Measurements from ENCODE around the gene FAIM. TPM values are rescaled to one million over a fixed set of nuclear protein-coding genes. Genes with fewer than 3 reads are reported as not detected.
"Not testable (repeated sequence)": the region's sequence is repeated elsewhere in the genome, so short reads cannot be mapped to it uniquely, and the experiment has no call there.

The FAIM gene
- total RNA-seq, 4 donors from 2014 or later = 0.88 to 3.0 (median 1.1) TPM; not detected in 1

- Histone ChIP-seq H3K4me1 (peaks cover 0 to 9% of the 10 kb centered on the region in 2 donors), H3K27me3 (no peaks in the 10 kb centered on the region), H3K4me3 (peak overlapping the region; percentile 63 to 86 (median 80)), H3K27ac (peak overlapping the region; percentile 87 to 95 (median 92)), H3K9me3 (no peaks in the 10 kb centered on the region), H3K36me3 (no peaks in the 10 kb centered on the region)
- in situ Hi-C loops (cut with MboI; ENCODE audit: low sequenced_read_pairs in 4 of 4) (loop anchor here in 1 of 4 donors (10.0 kb wide), 1 partner anchor 331 kb away; no protein-coding TSS in a partner anchor), intact Hi-C loops (cut with DNase I; ENCODE audit: low total_unique reads) (loop anchor here (1.0 to 10.0 kb wide), 7 partner anchors 16 to 1084 kb away; partner anchors contain the start of genes ARMC8, NMNAT3 and PIK3CB)
- DNase-seq = no peak
- no peak for TF ChIP-seq POLR2A (IDR thresholded peaks at IDR 0.05)
- TF ChIP-seq CTCF (IDR thresholded peaks at IDR 0.05 in 4 of 5, conservative IDR thresholded peaks at IDR 0.05 in 1 of 5) = no peak
- ATAC-seq = peak in 1 of 2 donors; percentile 32
Observed at GRCh38 chr3:138593488-138594149, 15.0 kb upstream of the FAIM start.

GRCh38 chr3:138594150-138594934 lies 14.2 kb upstream of the FAIM start, which contains the start of gene CEP70:
CEP70 (minus strand) TSS chr3:138594260; CDS start chr3:138572927, 21,333 bp downstream.
- in situ Hi-C loops (cut with MboI; ENCODE audit: low sequenced_read_pairs in 4 of 4) = loop anchor here in 1 of 4 donors (10.0 kb wide), 1 partner anchor 330 kb away; no protein-coding TSS in a partner anchor
- H3K27me3 ChIP-seq = no peaks in the 10 kb centered on the region
- no peaks in the 10 kb centered on the region for H3K36me3 ChIP-seq
- peaks cover 0 to 9% of the 10 kb centered on the region in 2 donors for H3K4me1 ChIP-seq
- intact Hi-C loops (cut with DNase I; ENCODE audit: low total_unique reads) = loop anchor here (1.0 to 10.0 kb wide), 7 partner anchors 15 to 1083 kb away; partner anchors contain the start of genes ARMC8, NMNAT3 and PIK3CB
- DNase-seq (peak; percentile 88 to 94), ATAC-seq (peak; percentile 96 to 97)
- H3K9me3 ChIP-seq = no peaks in the 10 kb centered on the region
- peak within 1 kb of the TSS; percentile 87 to 95 (median 92) for H3K27ac ChIP-seq
- peak within 1 kb of the TSS; percentile 63 to 86 (median 80) for H3K4me3 ChIP-seq
- TF ChIP-seq POLR2A (IDR thresholded peaks at IDR 0.05) (peak; percentile 87 to 94), CTCF (IDR thresholded peaks at IDR 0.05 in 4 of 5, conservative IDR thresholded peaks at IDR 0.05 in 1 of 5) (peak; percentile 88 to 96 (median 91))

- no peak for ATAC-seq
- DNase-seq = no peak
- H3K4me3 ChIP-seq = peak overlapping the region in 3 of 4 donors; percentile 76 to 86 (median 83)
- H3K27me3 ChIP-seq = no peaks in the 10 kb centered on the region
- in situ Hi-C loops (cut with MboI; ENCODE audit: low sequenced_read_pairs in 4 of 4) = loop anchor here (5.0 to 10.0 kb wide), 2 partner anchors 322 to 330 kb away; no protein-coding TSS in a partner anchor
- TF ChIP-seq CTCF (IDR thresholded peaks at IDR 0.05 in 4 of 5, conservative IDR thresholded peaks at IDR 0.05 in 1 of 5) = peak in 1 of 5 experiments; percentile 0
- no peak for TF ChIP-seq POLR2A (IDR thresholded peaks at IDR 0.05)
- intact Hi-C loops (cut with DNase I; ENCODE audit: low total_unique reads) = loop anchor here (1.0 to 10.0 kb wide), 7 partner anchors 14 to 1082 kb away; partner anchors contain the start of genes ARMC8, NMNAT3 and PIK3CB
- no peaks in the 10 kb centered on the region for H3K36me3 ChIP-seq
- peaks cover 0 to 9% of the 10 kb centered on the region in 2 donors for H3K4me1 ChIP-seq
- H3K9me3 ChIP-seq = no peaks in the 10 kb centered on the region
- peak overlapping the region; percentile 87 to 95 (median 92) for H3K27ac ChIP-seq
Observed at GRCh38 chr3:138594935-138595610, 13.5 kb upstream of the FAIM start.

GRCh38 chr3:138597186-138597976 lies 11.2 kb upstream of the FAIM start:
- not testable (repeated sequence) for H3K4me1 ChIP-seq, ATAC-seq, H3K4me3 ChIP-seq, H3K9me3 ChIP-seq, H3K36me3 ChIP-seq, DNase-seq, H3K27ac ChIP-seq, H3K27me3 ChIP-seq
- intact Hi-C loops (cut with DNase I; ENCODE audit: low total_unique reads) = loop anchor here (10.0 kb wide), 1 partner anchor 727 kb away; no protein-coding TSS in a partner anchor
- in situ Hi-C loops (cut with MboI; ENCODE audit: low sequenced_read_pairs in 4 of 4) = loop anchor here (5.0 to 10.0 kb wide), 2 partner anchors 320 to 327 kb away; no protein-coding TSS in a partner anchor

Measured in gastrocnemius medialis (tissue), 4 donors.